H9 (cell line): Measurements from ENCODE around the gene NPTX1. TPM values are rescaled to one million over a fixed set of nuclear protein-coding genes. Genes with fewer than 3 reads are reported as not detected.

Experiments
- DNase-seq: peaks from one replicate; pipeline ENCODE4 v3.0.0-alpha.2; 2017
- H2AFZ ChIP-seq: one replicate; pipeline ENCODE4 v1.6.1; 2013; ENCODE audit warnings: mild to moderate bottlenecking, low read length, control low read depth, moderate library complexity
- H2AK5ac ChIP-seq: 2 replicates; pipeline ENCODE4 v1.6.1; 2013; ENCODE audit warnings: low read length, control low read depth, mixed read lengths; ENCODE audit not compliant: insufficient read length
- H2BK120ac ChIP-seq: one replicate; pipeline ENCODE4 v1.6.1; 2013; ENCODE audit warnings: low read depth, mild to moderate bottlenecking, low read length, control low read depth, inconsistent platforms; ENCODE audit not compliant: poor library complexity, severe bottlenecking
- H2BK12ac ChIP-seq: 2 replicates; pipeline ENCODE4 v1.6.1; 2013; ENCODE audit warnings: low read length, control low read depth, mixed read lengths, low read depth; ENCODE audit not compliant: insufficient read length
- H2BK15ac ChIP-seq: 2 replicates; pipeline ENCODE4 v1.6.1; 2013; ENCODE audit warnings: low read depth, low read length, control low read depth
- H2BK20ac ChIP-seq: one replicate; pipeline ENCODE4 v1.6.1; 2013; ENCODE audit warnings: low read depth, mild to moderate bottlenecking, low read length, control low read depth, inconsistent platforms; ENCODE audit not compliant: poor library complexity, severe bottlenecking
- H2BK5ac ChIP-seq: 2 replicates; pipeline ENCODE4 v1.6.1; 2013; ENCODE audit warnings: low read length, control low read depth, mixed read lengths; ENCODE audit not compliant: insufficient read length
- H3K14ac ChIP-seq: 2 replicates; pipeline ENCODE4 v1.6.1; 2013; ENCODE audit warnings: low read length, control low read depth; ENCODE audit not compliant: insufficient read depth
- H3K18ac ChIP-seq: 2 replicates; pipeline ENCODE4 v1.6.1; 2013; ENCODE audit warnings: low read depth, mild to moderate bottlenecking, mixed read lengths, low read length, control low read depth; ENCODE audit not compliant: insufficient read length
- H3K23ac ChIP-seq: 2 replicates; pipeline ENCODE4 v1.6.1; 2013; ENCODE audit warnings: low read length, control low read depth, mixed read lengths, low read depth; ENCODE audit not compliant: insufficient read length
- H3K23me2 ChIP-seq: 2 replicates; pipeline ENCODE4 v1.6.1; 2013; ENCODE audit warnings: low read depth, mild to moderate bottlenecking, mixed read lengths, low read length, control low read depth; ENCODE audit not compliant: insufficient read length, poor library complexity, severe bottlenecking
- H3K27ac ChIP-seq: 2 replicates; pipeline ENCODE4 v1.5.1; 2013; ENCODE audit warnings: low read length, control low read depth, mixed read lengths, low read depth; ENCODE audit not compliant: insufficient read length
- H3K27me3 ChIP-seq: 2 replicates; pipeline ENCODE4 v1.6.1; 2013; ENCODE audit warnings: low read length, control low read depth, inconsistent platforms; ENCODE audit not compliant: insufficient read depth
- H3K4ac ChIP-seq: 2 replicates; pipeline ENCODE4 v1.6.1; 2013; ENCODE audit warnings: low read depth, mild to moderate bottlenecking, control low read depth, inconsistent platforms, low read length, moderate library complexity
- H3K4me1 ChIP-seq: 2 replicates; pipeline ENCODE4 v1.6.1; 2013; ENCODE audit warnings: low read length, control low read depth, inconsistent platforms; ENCODE audit not compliant: insufficient read depth
- H3K4me2 ChIP-seq: 2 replicates; pipeline ENCODE4 v1.6.1; 2013; ENCODE audit warnings: low read length, control low read depth, mixed read lengths; ENCODE audit not compliant: insufficient read length, insufficient read depth
- H3K56ac ChIP-seq: 2 replicates; pipeline ENCODE4 v1.6.1; 2013; ENCODE audit warnings: low read depth, mild to moderate bottlenecking, mixed read lengths, low read length, control low read depth; ENCODE audit not compliant: insufficient read length
- H3K79me1 ChIP-seq: 2 replicates; pipeline ENCODE4 v1.6.1; 2013; ENCODE audit warnings: low read depth, mild to moderate bottlenecking, moderate library complexity, low read length, control low read depth, inconsistent platforms; ENCODE audit not compliant: insufficient read depth, poor library complexity, severe bottlenecking
- H3K79me2 ChIP-seq: 2 replicates; pipeline ENCODE4 v1.6.1; 2013; ENCODE audit warnings: low read length, control low read depth, inconsistent platforms; ENCODE audit not compliant: insufficient read depth
- H3K9ac ChIP-seq: 2 replicates; pipeline ENCODE4 v1.6.1; 2013; ENCODE audit warnings: low read length, control low read depth, mixed read lengths; ENCODE audit not compliant: insufficient read length; ENCODE audit errors: extremely low read depth
- H3K9me3 ChIP-seq: one replicate; pipeline ENCODE4 v1.6.1; 2013; ENCODE audit warnings: low read depth, low read length, inconsistent platforms; ENCODE audit not compliant: control insufficient read depth
- H3T11ph ChIP-seq: one replicate; pipeline ENCODE4 v1.6.1; 2013; ENCODE audit warnings: mild to moderate bottlenecking, low read length, control low read depth, inconsistent platforms
- H4K20me1 ChIP-seq: one replicate; pipeline ENCODE4 v1.6.1; 2013; ENCODE audit not compliant: control insufficient read depth, insufficient read length, insufficient read depth
- H4K5ac ChIP-seq: 2 replicates; pipeline ENCODE4 v1.6.1; 2013; ENCODE audit warnings: low read depth, mild to moderate bottlenecking, mixed read lengths, low read length, control low read depth; ENCODE audit not compliant: insufficient read length
- H4K8ac ChIP-seq: replicated peaks from 2 replicates; pipeline ENCODE4 v1.6.1; 2013; ENCODE audit warnings: low read length, control low read depth, mixed read lengths, low read depth; ENCODE audit not compliant: insufficient read length
- H4K91ac ChIP-seq: 2 replicates; pipeline ENCODE4 v1.6.1; 2013; ENCODE audit warnings: low read depth, mild to moderate bottlenecking, moderate library complexity, mixed read lengths, low read length, control low read depth; ENCODE audit not compliant: insufficient read length
- H3K27ac Mint-ChIP-seq, 3 experiments: 2 replicates in 2 of 3; 3 replicates in 1 of 3; pipeline ENCODE4 v1.8.0; 2020 to 2021; ENCODE audit warnings: mixed read lengths in 3 of 3, mild to moderate bottlenecking in 1 of 3, moderate library complexity in 1 of 3
- H3K27me3 Mint-ChIP-seq: 2 replicates; pipeline ENCODE4 v1.8.0; 2021; ENCODE audit warnings: low read depth, mild to moderate bottlenecking, moderate library complexity, mixed read lengths
- H3K36me3 Mint-ChIP-seq, 3 experiments: 2 replicates in 2 of 3; 3 replicates in 1 of 3; pipeline ENCODE4 v1.8.0; 2020 to 2021; ENCODE audit warnings: low read depth in 3 of 3, mixed read lengths in 3 of 3; ENCODE audit not compliant: insufficient read depth in 1 of 3
- H3K4me1 Mint-ChIP-seq, 2 experiments: 2 replicates each; pipeline ENCODE4 v1.8.0; 2020; ENCODE audit warnings: mixed read lengths in 2 of 2
- H3K4me3 Mint-ChIP-seq, 2 experiments: 2 replicates in 1 of 2; 3 replicates in 1 of 2; pipeline ENCODE4 v1.8.0; 2020 to 2021; ENCODE audit warnings: mild to moderate bottlenecking in 2 of 2, mixed read lengths in 2 of 2, moderate library complexity in 1 of 2
- H3K9me3 Mint-ChIP-seq, 2 experiments: 2 replicates in 1 of 2; 3 replicates in 1 of 2; pipeline ENCODE4 v1.8.0; 2020; ENCODE audit warnings: mild to moderate bottlenecking in 2 of 2, mixed read lengths in 2 of 2, moderate library complexity in 1 of 2
- WGBS: extraction: QIAGEN DNeasy Blood & Tissue Kit; methylation state at CpG from one replicate; pipeline ENCODE4 v1.1.7; 2013; ENCODE audit warnings: missing lambda C conversion rate, low lambda C conversion rate, mixed read lengths; ENCODE audit not compliant: insufficient read length; ENCODE audit errors: extremely low coverage; 5-methylcytosine and 5-hydroxymethylcytosine counted together
- total RNA-seq: library from RNA; stranded (reverse); gene quantifications from 2 replicates; pipeline ENCODE4 v1.2.1, GENCODE V29; 2021
- TF ChIP-seq, protein P1 (sequence below): fragments of 200-600 bp; sonication (generic); conservative IDR thresholded peaks from 3 replicates; pipeline ENCODE4 v1.8.0; 2021; ENCODE audit warnings: antibody characterized with exemption, mild to moderate bottlenecking

NPTX1 gene
- total RNA-seq, 1 experiment from 2014 or later: 20.5 TPM

DNA sequence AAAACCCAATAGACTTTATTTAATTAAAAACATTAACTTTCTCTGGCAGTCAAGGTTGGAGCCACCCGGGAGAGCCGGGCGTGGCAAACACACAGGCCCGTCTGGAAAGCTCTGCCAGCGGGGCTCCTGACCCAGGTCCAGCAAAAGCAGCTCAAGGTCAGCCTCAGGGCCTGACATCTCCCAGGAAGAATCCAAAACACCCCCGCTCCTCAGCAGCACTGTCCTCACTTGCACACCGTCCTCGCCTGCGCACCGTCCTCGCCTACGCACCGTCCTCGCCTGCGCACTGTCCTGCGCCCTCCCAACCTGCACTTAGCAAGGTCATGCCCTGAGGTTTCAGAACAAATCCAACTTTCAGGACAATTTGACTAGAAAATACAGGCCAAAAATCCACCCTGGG, 36.8 kb upstream of the NPTX1 start:
- H2BK12ac ChIP-seq: no peak overlapping the region
- H3K23me2 ChIP-seq: no peaks in the 10 kb centered on the region
- no peaks in the 10 kb centered on the region for H3K4me1 ChIP-seq
- H4K5ac ChIP-seq: no peak overlapping the region
- DNase-seq: no peak
- H4K20me1 ChIP-seq: no peaks in the 10 kb centered on the region
- H2AK5ac ChIP-seq: no peak overlapping the region
- H2BK20ac ChIP-seq: no peak overlapping the region
- TF ChIP-seq, protein P1, sequence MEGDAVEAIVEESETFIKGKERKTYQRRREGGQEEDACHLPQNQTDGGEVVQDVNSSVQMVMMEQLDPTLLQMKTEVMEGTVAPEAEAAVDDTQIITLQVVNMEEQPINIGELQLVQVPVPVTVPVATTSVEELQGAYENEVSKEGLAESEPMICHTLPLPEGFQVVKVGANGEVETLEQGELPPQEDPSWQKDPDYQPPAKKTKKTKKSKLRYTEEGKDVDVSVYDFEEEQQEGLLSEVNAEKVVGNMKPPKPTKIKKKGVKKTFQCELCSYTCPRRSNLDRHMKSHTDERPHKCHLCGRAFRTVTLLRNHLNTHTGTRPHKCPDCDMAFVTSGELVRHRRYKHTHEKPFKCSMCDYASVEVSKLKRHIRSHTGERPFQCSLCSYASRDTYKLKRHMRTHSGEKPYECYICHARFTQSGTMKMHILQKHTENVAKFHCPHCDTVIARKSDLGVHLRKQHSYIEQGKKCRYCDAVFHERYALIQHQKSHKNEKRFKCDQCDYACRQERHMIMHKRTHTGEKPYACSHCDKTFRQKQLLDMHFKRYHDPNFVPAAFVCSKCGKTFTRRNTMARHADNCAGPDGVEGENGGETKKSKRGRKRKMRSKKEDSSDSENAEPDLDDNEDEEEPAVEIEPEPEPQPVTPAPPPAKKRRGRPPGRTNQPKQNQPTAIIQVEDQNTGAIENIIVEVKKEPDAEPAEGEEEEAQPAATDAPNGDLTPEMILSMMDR: no peak
- no peak overlapping the region for H3K4ac ChIP-seq
- no peaks in the 10 kb centered on the region for H3K79me1 ChIP-seq
- H4K91ac ChIP-seq: no peak overlapping the region
- H3K79me2 ChIP-seq: no peaks in the 10 kb centered on the region
- H2BK15ac ChIP-seq: no peak overlapping the region
- no peak overlapping the region for H4K8ac ChIP-seq
- H3K56ac ChIP-seq: no peak overlapping the region
- no peak overlapping the region for H3K9ac ChIP-seq
- H3T11ph ChIP-seq: no peak overlapping the region
- Mint-ChIP-seq H3K4me3 (no peak overlapping the region), H3K9me3 (no peaks in the 10 kb centered on the region), H3K4me1 (0 out of 4 replicates have a peak, but pooled peaks cover 0 to 3% of the 10 kb centered on the region in 2 experiments), H3K27ac (no peak overlapping the region), H3K36me3 (no peaks in the 10 kb centered on the region), H3K27me3 (peaks cover 35% of the 10 kb centered on the region)
- H3K27ac ChIP-seq: no peak overlapping the region
- WGBS: no CpG with 5 or more reads among the region's 16 CpGs
- H3K27me3 ChIP-seq: no peaks in the 10 kb centered on the region
- no peak overlapping the region for H3K18ac ChIP-seq
- no peak overlapping the region for H3K14ac ChIP-seq
- H3K9me3 ChIP-seq: no peaks in the 10 kb centered on the region
- no peak overlapping the region for H3K23ac ChIP-seq
- no peak overlapping the region for H3K4me2 ChIP-seq
- no peak overlapping the region for H2BK120ac ChIP-seq
- no peak overlapping the region for H2BK5ac ChIP-seq
- no peak overlapping the region for H2AFZ ChIP-seq
